SH-SY5Y (cell line): ENCODE data around the gene KCNK5.

ENCODE experiments used
- GATA2 ChIP-seq: IDR thresholded peaks from 2 replicates; pipeline ENCODE4 v1.6.1; 2011; ENCODE audit warnings: mild to moderate bottlenecking, low read depth, low read length
- GATA3 ChIP-seq: IDR thresholded peaks from 2 replicates; pipeline ENCODE4 v1.6.1; 2011; ENCODE audit warnings: low read depth, mild to moderate bottlenecking, low read length, moderate library complexity

The KCNK5 gene

DNA sequence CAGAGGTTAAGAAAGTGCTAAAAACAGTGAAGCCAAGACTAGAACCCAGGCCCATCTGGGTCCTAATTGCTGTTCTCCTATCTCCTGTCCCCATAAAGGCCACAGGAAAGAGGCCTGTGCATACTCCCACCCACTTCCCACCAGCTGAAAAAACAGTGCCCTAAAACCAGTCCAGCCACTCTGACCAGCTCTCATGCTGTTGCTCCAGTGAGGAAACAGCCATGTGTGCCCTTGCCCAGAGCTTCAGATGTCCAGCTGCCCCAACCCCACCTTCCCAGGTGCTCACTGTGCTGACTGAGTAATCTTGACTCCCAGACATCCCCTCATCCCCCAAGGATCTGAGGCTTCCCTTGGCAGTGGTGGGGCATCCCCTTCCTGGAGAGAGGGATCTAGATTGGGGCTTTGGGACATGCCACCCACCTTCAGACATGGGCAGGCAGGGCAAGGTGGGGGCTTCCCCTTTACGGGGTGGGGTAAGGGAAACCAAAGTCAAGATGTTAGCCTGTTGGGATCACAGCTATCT, 28.7 kb downstream of the KCNK5 start:
- TF ChIP-seq GATA2 (no peak), GATA3 (no peak)

DNA sequence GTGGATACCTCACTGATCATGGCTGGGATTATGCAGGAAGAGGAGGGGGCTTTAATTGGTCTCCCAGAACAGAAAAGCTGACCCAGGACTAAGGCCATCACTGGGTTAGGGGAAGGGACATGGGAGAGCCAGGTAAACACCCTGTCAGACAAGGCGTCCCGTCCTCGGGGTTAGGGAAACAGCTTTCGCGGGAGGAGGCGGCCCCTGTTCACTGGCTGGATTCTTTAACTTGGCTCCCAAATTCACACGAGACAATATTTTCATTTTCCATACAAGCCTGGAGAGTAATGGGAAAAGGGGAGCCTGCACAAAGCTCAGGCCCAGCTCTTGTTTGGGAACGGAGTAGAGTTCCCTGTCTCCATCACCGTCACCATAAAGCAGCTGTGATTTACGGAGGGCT, 29.3 kb downstream of the KCNK5 start:
- TF ChIP-seq GATA2 (no peak), GATA3 (no peak)

DNA sequence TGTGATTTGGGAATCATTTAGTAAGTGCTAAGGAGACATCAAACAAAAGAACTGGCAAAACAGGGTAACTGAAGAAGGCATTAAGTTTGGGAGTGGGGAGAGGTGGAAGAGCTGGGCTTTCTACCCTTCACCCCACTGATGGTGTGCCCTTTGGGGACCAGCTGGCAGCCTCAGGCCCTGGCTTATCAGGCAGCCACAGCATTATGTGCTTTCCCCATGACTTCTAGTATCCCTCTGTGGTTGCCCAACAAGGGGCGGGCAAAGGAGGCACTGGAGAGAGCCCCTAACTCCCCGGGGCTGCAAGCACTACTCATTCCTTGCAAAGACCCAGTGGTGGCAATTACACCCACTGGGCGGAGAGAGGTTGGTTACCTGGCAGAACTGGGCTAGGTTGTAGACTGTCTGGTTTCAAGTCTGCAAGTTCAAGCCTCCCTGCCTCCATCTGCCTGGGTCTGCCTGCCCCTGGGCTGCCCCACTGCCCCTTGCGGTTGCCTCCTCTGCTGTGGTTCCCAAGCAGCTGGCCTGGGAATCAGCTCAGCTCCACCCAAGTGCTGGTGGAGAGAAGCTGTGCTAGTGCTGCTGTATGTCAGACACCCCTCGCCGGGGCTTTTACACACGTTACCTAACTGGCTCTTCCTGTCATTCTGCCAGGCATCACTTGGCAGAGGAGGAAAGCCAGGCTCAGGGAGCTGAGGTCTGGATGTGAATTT, 29.9 kb downstream of the KCNK5 start:
- no peak for TF ChIP-seq GATA2
- TF ChIP-seq GATA3, result no peak

DNA sequence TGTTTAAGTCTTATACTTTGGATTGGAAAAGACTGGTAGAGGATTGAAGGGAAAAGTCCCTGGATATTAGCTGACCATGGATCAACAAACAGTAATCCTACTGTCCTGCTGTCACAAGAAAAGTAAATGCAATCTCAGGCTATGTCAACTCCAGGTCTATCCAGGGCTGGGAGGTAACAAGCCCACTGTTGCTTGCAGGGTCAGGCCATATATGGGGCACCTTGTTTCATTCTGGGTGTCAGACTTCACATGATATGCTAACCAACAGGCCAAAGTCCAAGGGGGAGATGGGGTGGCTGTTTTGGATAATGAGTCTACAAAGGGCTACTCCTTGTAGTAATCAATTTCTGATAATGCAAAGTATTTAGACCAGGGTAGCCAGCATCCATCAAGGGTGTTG, 30.7 kb downstream of the KCNK5 start:
- no peak for TF ChIP-seq GATA2
- TF ChIP-seq GATA3, result no peak

DNA sequence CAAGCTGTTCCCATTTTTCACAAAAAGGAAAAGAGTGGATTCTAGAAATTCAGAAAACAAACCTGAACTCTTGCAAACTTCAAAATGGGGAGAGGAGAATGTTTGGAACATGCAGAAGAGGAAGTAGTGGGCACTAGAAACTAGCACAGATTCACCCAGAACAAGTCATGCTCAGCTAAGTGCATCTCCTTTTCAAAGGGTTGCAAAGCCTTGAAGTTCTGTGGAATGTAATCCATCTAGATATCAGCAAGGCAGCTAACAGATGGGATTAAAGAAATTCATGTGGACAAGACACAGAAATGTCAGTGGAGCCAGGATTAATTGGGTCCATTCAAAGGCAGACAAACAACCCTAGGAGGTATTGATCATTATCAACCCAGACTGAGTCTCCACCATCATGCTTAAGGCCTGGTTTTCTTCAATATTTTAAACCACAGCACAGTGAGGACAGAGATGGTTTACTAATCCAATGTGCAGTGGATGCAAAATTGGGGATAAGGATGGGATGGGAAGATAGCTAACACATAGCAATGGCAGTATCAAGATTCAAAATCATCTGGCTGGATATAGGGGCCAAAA, 31.3 kb downstream of the KCNK5 start:
- peak; percentile 72 for TF ChIP-seq GATA3
- peak; percentile 80 for TF ChIP-seq GATA2

DNA sequence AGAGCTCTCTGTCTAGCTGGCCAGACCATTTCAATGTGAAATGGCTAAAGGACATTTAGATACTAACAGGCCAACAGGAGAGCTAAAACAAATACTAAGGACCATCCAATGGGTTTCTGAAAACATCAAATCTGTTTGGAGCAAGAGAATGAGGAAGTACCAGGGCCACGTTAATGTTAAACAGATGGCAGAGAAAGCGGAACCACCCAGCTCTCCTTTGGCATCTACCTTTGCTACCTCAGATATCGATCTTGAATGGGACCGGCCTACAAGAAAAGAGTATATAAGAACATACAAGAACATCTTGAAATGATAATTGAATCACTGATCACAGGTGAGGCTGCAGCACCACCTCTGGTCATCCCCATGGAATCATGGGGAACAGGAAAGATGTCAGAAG, 31.8 kb downstream of the KCNK5 start:
- no peak for TF ChIP-seq GATA3
- peak; percentile 16; the same call in 1 of the 2 replicates for TF ChIP-seq GATA2

DNA sequence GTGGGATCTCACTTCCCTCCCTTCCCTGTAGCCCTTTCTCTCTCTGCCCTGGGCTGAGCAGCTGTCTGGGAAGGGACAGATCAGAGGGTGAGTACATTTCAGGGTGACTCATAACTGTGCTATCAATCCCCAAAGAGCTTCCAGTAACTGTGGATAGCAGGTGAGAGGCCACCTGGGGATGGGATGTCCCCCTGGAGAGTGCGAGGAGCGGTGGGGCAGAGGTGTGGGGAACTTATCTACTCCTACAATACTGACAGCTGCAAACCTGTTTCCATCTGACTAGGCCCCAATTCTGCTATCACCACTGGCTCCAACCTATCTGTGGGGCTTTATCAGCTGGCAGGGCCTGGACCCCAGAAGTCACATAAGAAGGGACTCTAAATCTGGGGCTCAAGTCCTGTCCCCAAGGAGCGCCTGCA, 32.6 kb downstream of the KCNK5 start:
- TF ChIP-seq GATA2 (no peak), GATA3 (no peak)

DNA sequence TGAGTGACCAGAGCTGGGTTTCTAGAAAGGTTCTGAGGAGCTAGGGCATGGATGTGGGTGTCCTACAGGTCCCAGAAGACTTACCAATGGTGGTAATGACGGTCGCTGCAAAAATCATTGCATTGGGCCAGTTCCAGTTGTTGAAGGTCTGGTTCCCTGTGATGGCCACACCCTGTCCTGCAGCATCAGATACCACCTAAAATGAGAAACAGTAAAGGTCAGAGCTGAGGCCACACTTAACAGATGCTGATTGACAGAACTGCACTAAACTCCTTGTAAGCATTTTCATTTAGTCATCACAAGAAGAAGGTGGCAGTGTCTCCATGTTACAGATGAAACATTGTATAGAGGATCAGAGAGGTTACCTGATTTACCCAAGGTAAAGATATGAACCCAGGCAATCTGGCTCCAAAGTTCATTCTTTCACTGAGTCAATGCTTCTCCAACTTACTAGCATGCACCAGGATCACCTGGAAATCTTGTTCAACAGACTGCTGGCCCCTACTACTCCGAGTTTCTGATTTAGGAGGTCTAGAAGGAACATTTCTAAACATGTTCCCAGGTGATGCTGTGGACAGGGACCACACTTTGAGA, 33.4 kb downstream of the KCNK5 start:
- TF ChIP-seq GATA3 (no peak), GATA2 (no peak)

DNA sequence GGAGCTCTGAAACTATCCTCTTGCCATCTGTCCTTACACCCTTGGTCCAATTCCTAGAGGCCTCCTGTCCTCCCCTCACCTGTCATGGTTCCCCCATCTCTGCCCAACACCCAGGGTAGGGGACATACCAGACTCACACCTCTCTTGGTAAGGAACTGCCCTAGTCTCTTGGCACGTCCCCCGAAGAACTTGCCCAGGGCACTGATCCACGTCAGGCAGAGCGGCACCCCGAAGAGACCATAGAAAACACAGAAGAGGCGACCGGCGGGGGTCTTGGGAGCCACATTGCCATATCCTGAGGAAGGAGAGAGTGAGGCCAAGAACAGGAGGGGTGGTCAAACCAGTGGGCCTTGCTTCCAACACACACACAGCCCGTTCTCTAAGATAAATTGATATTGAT, 34.8 kb downstream of the KCNK5 start:
- TF ChIP-seq GATA2 (no peak), GATA3 (no peak)

DNA sequence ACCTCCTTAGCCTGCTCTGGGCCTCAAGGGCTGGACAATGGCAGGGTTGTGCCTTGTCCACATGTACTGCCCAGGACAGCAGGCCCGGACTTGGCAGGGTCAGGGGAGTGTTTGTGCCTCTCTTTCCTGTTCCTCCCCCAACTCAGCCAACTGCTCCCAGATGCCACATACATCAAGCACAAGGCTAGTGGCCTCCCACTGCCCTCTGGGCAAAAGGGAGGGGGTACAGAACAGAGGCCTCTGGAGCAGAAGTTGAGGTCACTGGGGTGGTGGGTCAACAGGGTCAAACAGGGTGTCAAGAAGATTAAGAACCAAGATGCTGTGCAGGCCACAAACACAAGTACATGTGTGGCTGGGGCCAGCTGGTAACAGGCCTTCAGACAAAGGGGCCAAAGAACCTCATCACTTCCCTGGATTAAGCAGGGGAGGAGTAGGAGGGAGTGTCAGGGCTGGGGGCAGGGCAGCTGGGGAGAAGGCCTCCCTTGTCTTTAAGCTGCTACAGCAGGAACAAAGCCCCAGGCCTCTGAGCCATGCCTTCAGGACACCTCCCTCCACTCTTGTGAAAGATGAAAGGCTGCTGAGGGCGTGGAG, 36.0 kb downstream of the KCNK5 start:
- TF ChIP-seq GATA2 (no peak), GATA3 (no peak)

DNA sequence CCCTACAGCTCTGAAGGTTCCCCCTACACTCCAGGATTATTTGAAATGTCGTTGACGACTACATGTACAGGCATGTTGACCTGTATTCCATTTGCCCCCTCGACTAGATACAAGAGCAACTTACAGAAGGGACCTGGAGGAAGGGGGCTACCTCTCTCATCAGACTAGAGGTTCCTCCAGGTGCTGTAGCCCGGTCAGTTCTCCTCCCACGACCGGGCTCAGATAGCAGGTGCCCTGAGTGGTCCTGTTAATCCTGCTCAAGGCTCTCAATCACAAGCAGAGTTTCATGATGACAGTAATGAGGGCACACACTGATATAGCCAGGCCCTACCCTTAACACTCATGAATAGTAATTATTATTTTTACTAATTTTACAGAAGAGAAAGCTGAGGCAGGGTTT, 36.5 kb downstream of the KCNK5 start:
- no peak for TF ChIP-seq GATA2
- TF ChIP-seq GATA3, result no peak

DNA sequence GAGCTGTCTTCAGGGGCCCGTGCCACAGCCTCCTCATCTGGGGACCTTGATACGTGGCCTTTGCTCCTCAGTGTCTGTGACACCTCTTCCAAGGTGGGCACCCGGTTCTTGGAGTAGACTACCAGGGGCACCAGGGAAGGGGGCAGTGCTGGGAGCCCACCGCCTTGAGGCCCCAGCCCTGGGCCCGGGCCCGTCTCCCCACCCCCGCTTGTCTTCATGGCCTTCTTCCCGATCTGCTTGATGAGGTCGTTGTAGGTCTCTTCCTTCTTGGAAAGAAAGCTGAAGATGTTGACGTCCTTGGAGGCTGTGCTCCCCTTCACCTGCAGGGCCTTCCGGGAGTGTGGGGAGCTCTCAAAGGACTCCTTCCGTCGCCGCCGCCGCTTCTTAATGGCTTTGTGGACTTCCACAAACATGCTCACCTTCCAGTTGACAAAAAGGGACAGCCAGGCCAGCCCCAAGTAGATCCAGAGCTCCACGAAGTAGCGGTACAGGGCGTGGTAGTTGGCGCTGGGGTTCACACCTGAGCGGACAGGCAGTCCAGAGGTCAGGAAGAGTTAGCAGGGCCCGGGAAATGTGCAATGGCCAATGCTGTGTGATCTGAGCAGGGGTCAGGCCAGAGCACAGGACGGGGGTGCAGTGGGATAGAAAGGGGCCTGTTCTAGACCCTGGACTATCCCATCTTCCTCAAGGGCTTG, 37.9 kb downstream of the KCNK5 start:
- TF ChIP-seq GATA2, result no peak
- TF ChIP-seq GATA3, result no peak

DNA sequence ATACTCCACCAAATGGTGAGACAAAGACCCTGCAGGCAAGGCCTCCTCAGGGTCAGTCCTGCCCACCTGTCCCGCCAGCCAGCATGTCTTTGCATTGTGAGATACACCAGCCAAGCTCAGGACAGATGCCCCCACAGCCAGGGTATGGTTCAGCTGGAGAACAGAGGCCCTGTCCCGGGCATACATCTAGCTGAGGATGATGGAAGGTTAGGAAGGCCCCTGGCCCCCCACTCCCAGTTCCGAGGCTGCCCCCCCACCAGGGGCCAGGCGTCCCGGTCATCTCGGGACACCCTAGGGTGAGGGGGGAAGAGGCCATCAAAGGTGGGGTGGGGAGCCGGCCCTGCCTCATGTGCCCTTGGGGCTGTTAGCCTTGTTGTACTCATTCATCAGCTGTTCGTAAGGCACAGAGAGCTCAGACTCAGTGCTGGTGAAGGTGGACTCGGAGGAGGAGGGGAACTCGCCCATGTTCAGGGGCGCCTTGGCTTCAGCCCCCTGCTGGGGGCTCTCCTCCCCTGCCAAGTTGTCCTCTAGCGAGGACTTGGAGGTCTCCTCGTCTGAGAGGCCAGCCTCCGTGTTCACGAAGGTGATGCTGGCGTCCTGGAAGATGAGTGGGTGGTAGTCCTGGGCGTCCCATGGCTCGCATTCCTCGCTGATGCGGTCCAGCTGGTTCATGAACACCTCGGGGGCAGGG, 38.6 kb downstream of the KCNK5 start:
- TF ChIP-seq GATA2 (no peak), GATA3 (no peak)
